ENCODE measurements around the gene MRPL10. TPM values are rescaled to one million over a fixed set of nuclear protein-coding genes. Genes with fewer than 3 reads are reported as not detected.

The MRPL10 gene
- total RNA-seq, 4 donors from 2014 or later, result 14.7 to 44.1 (median 27.7) TPM

DNA sequence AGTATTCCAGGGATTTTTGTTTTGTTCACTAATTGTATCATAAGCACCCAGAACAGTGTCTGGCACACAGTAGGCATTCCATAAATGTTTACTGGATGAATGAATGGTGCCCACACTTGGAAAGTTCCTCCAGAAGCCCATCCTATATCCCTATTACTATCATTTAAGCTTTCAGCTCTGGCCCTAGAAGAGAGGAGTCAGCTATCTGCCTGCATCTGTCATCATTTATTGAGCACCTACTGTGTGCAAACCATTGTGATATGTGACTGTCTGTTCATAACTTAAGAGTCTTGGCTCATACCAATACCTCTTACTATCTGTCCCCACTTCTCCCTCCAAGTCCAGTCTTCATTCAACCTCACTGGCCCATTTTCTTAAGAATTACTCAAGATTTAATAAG lies 39.7 kb upstream of the MRPL10 start:
- peaks cover 0 to 8% of the 10 kb centered on the region in 2 donors for H3K4me1 ChIP-seq
- H3K27ac ChIP-seq, result no peak overlapping the region
- TF ChIP-seq, protein P1, sequence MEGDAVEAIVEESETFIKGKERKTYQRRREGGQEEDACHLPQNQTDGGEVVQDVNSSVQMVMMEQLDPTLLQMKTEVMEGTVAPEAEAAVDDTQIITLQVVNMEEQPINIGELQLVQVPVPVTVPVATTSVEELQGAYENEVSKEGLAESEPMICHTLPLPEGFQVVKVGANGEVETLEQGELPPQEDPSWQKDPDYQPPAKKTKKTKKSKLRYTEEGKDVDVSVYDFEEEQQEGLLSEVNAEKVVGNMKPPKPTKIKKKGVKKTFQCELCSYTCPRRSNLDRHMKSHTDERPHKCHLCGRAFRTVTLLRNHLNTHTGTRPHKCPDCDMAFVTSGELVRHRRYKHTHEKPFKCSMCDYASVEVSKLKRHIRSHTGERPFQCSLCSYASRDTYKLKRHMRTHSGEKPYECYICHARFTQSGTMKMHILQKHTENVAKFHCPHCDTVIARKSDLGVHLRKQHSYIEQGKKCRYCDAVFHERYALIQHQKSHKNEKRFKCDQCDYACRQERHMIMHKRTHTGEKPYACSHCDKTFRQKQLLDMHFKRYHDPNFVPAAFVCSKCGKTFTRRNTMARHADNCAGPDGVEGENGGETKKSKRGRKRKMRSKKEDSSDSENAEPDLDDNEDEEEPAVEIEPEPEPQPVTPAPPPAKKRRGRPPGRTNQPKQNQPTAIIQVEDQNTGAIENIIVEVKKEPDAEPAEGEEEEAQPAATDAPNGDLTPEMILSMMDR (IDR thresholded peaks at IDR 0.05), result no peak
- no peak for TF ChIP-seq POLR2A (IDR thresholded peaks at IDR 0.05)
- H3K27me3 ChIP-seq, result peaks cover 0 to 9% of the 10 kb centered on the region in 2 donors
- no peak for DNase-seq
- no peaks in the 10 kb centered on the region for H3K9me3 ChIP-seq
- intact Hi-C loops (cut with DNase I; ENCODE audit: low total_unique reads), result no loop called here
- H3K4me3 ChIP-seq, result no peak overlapping the region
- H3K36me3 ChIP-seq, result no peaks in the 10 kb centered on the region

DNA sequence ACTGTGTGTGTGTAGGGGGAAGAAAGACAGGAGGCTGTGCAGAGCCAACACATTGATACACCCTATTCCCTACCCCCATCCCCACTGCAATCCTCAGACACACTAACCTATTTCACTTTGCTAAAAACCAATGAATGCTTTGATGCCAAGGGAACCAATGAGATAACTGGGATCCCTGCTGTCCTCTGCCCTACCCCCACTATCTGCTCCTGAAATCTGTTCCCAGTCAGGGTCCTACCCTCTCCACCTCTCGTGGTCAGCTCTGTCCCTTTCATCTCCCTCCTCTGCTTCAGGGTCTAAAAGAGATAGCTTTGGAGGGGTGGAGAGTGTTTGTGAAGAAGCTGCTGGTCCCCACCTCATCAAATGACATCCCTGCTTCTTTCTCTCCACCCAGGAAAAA lies 38.7 kb upstream of the MRPL10 start:
- Histone ChIP-seq H3K4me1 (peaks cover 0 to 8% of the 10 kb centered on the region in 2 donors), H3K9me3 (no peaks in the 10 kb centered on the region), H3K4me3 (no peak overlapping the region), H3K27ac (no peak overlapping the region), H3K27me3 (peaks cover 0 to 9% of the 10 kb centered on the region in 2 donors), H3K36me3 (no peaks in the 10 kb centered on the region)
- TF ChIP-seq, protein P1 (IDR thresholded peaks at IDR 0.05), result no peak
- intact Hi-C loops (cut with DNase I; ENCODE audit: low total_unique reads), result no loop called here
- DNase-seq, result no peak

DNA sequence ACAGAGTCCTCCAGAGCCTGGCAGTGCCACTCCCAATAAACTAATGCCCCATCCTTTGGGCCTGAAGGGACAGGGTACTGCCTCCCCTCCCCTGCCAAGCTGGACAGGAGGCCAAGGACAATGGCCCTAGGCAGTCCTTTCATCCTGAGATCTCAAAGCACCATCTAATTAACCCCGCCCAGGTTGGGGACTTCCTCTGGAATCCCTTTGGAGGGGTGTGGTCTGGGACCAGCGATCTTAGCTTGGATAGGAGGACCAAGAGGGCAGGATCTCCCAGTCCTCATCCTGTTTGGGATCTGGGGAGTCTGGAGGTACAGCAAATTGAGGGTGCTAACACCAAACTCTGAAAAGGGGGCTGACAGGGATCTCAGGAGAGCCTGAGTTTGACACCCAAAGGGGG lies 37.8 kb upstream of the MRPL10 start:
- peaks cover 0 to 5% of the 10 kb centered on the region in 2 donors for H3K27me3 ChIP-seq
- H3K27ac ChIP-seq, result no peak overlapping the region
- TF ChIP-seq POLR2A (IDR thresholded peaks at IDR 0.05), result no peak
- TF ChIP-seq, protein P1 (IDR thresholded peaks at IDR 0.05), result no peak
- no peaks in the 10 kb centered on the region for H3K36me3 ChIP-seq
- no peaks in the 10 kb centered on the region for H3K9me3 ChIP-seq
- intact Hi-C loops (cut with DNase I; ENCODE audit: low total_unique reads), result no loop called here
- H3K4me3 ChIP-seq, result no peak overlapping the region
- H3K4me1 ChIP-seq, result peaks cover 0 to 8% of the 10 kb centered on the region in 2 donors
- DNase-seq, result no peak

DNA sequence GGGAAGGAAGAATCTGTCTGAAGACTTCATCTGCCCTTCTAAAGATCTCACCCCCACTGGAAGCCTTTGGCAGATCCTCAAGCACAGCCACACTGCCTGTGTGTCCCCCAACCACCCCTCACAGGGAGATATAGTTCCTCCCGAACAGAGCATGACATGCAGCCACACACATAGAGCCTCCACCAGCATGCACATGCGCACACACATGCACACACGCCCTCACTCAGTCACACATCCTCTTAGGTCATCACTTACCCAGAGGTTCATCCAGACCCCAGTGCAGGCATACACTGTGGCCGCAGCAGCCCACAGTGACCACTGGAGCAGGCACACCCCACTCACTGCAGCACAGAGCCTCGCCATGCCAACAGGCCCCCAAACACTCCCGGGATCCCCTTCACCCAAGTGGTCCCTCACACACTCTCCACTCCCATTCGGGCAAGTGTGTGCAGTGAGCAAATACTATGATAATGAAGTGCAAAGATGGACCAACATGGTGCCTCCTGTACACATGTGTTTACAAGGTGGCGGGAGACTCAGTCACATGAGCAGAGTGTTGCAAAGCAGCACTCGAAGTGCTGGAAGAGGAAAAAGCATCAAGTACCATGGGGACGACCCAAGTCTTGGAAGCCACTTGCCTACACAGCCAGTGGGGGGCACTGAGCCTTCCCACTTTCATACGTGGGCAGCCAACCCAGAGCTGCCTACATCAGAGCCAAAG lies 36.6 kb upstream of the MRPL10 start:
- intact Hi-C loops (cut with DNase I; ENCODE audit: low total_unique reads), result no loop called here
- no peak overlapping the region for H3K27ac ChIP-seq
- peaks cover 0 to 3% of the 10 kb centered on the region in 2 donors for H3K27me3 ChIP-seq
- no peak for TF ChIP-seq POLR2A (IDR thresholded peaks at IDR 0.05)
- TF ChIP-seq, protein P1 (IDR thresholded peaks at IDR 0.05), result no peak
- no peaks in the 10 kb centered on the region for H3K9me3 ChIP-seq
- no peak overlapping the region for H3K4me3 ChIP-seq
- DNase-seq, result no peak
- H3K36me3 ChIP-seq, result no peaks in the 10 kb centered on the region
- H3K4me1 ChIP-seq, result peaks cover 0 to 8% of the 10 kb centered on the region in 2 donors

DNA sequence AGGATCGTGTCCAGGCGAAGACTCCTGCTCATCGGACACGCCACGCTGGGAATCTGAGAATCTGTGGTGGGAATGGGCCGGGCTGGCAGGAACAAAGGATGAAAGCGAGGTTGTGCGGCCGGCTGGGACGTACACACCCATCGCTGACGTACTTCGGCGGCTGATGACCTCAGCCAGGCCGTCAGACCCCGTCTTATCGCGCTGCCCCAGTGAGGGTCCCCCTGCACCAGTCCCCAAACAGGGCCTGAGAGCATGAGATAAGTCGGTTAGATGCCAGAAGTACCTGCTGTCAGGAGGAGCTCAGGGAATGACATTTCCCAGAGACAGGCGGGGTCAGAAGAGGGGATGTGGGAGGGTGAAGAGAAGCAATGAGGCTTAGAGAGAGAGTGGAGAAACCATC lies 35.6 kb upstream of the MRPL10 start:
- H3K27ac ChIP-seq, result no peak overlapping the region

More for the DNA sequence above, 35.6 kb upstream of the MRPL10 start:
- H3K4me3 ChIP-seq, result no peak overlapping the region
- H3K36me3 ChIP-seq, result no peaks in the 10 kb centered on the region
- H3K9me3 ChIP-seq, result no peaks in the 10 kb centered on the region
- no peak for DNase-seq
- peaks cover 0 to 3% of the 10 kb centered on the region in 2 donors for H3K27me3 ChIP-seq
- intact Hi-C loops (cut with DNase I; ENCODE audit: low total_unique reads), result no loop called here
- H3K4me1 ChIP-seq, result no peaks in the 10 kb centered on the region
- TF ChIP-seq, protein P1 (IDR thresholded peaks at IDR 0.05), result no peak
- no peak for TF ChIP-seq POLR2A (IDR thresholded peaks at IDR 0.05)
